RPMI8226 (cell line): ENCODE data around the gene TBXA2R.
"Not testable (repeated sequence)": the region's sequence is repeated elsewhere in the genome, so short reads cannot be mapped to it uniquely, and the experiment has no call there.

ENCODE experiments used
- DNase-seq: peaks from one replicate; pipeline ENCODE4 v3.0.0-alpha.2; 2015

The TBXA2R gene

DNA sequence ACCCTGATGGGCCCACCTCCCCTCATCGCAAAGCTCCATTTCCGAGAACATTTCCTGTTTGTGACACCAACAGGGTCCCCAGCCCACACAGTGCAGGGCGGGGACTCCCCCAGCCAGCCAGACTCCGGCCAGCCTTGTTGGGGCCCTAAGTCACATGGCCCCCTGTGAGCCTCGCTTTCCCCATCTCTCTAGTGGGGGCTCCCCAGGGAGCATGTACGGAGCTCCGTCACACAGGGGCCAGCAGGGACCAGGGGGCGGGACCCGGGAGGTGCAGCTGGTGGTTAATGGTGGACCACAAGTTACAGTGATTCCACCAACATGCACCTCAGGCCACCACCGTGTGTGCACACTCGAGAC is 1.7 kb downstream of the TBXA2R start:
- DNase-seq, result no peak

DNA sequence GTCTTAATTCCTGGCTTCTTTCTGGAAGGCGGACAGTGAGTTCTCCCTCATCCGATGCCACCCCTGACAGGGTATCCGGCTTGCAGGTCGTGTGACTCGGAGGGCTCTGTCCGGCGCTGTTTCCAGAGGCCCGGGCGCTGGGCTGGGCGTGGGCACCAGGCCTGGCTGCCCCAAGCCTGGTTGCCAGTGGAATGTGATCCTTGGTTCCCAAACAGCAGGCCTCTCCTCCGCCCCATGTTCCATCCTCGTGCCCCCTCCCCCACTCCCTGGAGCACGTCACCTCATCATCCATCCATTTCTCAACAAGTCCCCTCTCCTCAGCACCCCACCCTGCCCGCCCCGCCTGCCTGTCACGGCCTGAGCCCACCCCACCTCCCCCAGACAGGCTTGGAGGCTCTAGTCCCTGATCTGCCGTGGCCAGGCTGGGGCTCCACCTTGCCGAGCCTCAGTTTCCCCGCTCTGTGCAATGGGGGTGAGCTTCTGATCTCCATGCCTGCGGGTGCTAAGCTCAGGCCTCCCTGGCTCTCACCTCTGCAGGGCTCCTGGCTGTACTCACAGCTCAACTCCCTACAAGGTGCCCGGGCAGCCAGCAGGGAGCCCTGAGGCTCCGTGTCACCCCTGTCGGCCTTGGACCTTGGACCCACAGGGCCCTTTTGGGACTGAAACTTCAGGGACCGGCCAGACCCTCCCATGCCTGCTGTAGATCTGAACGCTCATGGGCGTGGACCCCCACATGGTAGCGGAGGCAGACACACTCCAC is 2.3 kb downstream of the TBXA2R start:
- no peak for DNase-seq

DNA sequence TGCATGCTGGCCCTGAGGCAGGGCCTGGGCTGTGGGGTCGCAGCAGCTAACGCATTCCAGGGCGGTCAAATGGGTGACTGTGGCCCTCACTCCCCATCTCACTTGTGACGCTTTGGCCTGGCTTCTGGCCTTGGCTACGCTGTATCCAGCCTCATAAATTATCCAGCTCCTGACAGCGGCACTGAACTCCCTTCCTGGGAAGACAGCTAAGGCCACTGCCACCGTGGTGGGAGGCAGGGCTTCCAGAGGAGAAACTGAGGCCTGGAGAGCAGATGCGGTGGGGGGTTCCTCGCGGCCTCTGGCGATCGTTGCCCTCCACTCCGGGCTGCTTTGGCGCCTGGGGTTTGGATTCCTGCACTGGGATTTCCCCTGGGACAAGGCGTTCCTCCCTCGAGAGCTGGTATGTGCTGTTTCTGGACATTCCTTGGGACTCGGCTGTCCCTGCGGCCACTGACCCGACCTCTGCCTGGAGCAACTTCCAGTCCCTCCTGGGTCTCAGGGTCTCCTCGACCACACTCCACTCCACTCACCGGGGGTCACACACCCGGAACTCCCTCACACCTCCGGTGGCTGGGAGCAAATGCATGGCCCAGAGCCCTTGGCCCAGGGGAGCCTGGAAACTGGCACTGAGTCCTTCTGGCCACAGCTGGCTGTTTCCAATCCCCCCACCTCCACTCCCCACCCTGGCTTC is 3.4 kb downstream of the TBXA2R start:
- no peak for DNase-seq

DNA sequence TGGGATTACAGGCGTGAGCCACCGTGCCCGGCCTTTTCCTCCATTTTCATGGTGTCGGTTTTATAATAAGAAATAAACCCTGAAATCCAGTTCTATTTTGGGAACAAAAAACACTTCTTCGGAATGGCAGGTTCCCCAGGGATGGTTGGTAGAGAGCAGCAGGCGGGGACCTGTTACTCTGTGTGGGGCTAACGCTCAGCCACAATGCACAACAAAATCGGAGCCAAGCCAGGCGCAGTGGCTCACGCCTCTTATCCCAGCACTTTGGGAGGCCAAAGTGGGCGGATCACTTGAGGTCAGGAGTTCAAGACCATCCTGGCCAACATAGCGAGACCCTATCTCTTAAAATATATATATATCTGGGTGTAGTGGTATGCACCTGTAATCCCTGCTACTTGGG is 5.7 kb downstream of the TBXA2R start:
- no peak for DNase-seq

DNA sequence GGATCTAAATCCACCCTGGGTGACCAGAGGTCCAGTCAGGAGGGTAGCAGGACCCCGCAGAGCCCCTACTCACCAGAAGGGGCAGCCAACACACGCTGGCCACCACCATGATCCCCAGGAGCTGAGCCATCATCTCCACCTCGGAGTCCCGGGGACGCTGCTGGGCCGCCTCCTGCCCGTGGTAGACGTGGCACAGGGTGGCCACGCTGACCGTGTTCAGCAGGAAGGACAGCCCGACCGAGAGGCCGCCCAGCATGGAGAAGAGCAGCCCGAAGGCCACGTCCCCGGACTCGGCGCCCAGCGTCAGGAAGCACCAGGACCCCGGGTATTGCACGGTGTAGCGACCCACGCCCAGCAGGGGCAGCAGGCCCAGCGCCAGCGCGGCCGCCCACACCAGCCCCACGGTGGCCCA is 6.9 kb downstream of the TBXA2R start:
- DNase-seq, result no peak

DNA sequence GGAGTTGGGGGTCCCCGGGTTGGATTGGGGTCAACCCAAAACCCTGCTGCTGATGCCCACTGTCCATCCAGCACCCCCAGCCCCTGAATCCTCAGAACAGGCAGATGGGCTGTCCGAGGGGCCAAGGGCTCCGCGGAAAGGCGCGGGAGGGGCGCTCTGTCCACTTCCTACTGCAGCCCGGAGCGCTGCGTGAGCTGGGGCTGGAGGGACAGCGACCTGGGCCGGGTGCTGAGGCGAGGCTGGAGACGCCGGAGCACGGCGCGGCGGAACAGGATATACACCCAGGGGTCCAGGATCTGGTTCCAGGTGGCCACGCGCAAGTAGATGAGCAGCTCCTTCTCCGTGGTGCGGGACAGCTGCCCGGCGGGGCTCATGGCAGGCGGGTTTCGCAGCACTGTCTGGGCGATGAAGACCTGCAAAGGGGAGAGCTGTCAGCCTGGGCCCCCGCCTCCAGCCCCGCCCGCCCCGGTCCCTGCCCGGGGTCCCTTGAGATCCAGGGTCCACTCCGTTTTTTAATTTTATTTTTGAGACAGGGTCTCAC is 11.1 kb downstream of the TBXA2R start:
- DNase-seq, result no peak

DNA sequence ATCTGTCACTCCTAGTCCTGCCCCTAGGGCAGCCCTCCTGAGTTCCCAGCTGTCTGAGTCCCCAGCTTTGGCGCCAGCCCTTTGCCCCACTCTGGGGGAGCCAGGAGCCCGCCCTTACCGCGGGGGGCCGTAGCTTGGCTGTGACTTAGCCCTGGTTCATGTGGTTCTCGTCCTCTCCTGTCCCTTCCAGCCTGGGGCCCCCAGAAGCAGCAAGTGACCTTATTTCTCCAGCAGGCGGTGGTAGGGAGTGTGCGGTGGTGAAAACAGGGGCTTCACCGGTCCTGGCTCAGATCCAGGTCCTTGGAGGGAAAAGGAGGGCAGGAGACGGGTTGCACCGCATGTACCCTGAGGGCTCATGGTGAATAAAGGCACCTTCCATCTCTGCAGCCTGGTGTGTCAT is 13.5 kb downstream of the TBXA2R start:
- no peak for DNase-seq

DNA sequence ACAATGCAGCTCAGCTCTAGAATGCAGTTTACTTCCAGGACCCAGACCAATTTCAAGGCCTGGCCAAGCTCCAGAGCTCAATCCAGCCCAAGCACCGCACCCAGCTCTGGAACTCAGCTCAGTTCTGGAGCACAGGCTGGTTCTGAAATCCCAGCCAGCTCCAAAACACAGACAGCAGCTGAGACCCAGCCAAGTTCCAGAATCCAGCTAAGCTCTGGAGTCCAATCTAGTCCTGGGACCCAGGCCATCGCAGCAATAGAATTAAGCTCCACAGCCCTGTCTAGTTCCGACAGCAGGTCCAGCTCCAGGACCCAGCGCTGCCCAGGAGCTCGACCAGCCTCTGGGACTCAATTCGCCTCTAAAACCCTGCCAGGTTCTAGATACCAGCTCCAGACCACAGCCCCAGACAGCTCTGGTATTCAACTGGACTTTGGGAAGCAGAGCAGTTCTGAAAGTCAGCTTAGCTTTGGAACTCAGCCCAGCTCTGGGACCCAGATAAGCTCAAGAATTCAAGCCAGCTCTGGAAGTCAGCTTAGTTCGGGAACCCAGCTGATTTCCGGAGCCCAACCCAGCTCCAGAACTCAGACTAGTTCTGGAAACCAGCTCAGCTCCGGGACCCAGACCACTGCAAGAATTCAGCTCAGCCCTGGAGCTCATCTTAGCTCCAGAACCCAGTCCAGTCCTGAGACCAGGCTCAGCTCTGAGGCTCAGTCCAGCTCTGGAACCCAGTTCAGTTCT is 14.6 kb downstream of the TBXA2R start:
- DNase-seq, result no peak

DNA sequence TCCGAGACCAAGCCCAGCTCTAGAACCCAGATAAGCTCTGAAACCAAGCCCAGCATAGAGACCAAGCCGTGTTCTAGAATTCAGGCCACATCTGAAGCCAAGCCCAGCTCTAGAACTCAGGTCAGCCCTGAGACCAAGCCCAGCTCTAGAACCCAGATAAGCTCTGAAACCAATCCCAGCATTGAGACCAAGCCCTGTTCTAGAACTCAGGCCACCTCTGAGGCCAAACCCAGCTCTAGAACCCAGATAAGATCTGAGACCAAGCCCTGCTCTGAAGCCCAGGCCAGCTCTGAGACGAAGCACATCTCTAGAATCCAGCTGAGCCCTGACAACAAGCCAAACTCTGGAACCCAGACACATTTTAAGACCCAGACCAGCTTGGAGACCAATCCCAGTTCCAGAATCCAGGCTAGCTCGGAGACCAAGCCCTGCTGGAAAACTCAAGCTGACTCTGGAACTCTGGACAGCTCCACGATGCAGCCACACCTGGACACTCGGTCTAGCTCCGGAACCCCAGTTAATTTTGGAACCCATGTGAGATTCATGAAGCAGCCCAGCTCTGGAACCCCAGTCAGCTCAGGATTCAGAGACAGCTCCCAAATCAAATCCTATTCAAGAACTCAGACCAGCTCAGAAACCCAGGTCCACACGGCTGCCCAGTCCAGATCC is 15.6 kb downstream of the TBXA2R start:
- no peak for DNase-seq

DNA sequence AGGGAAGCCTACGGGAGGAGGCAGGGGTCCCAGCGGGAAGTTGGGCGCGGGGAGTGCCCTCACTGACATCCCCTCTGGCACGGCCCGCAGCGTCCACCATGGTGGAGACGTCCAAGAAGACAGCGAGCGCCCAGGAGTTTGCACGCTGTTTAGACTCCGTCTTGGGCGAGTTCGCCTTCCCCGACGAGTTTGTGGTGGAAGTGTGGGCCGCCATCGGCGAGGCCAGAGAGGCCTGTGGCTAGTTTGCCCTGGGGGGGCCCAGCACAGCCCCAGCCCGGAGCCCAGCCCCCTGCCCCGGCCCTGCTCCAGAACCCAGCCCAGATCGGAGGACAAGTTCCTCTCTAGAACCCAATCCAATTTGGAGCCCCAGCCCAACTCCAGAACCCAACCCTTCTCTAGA is 16.7 kb downstream of the TBXA2R start:
- no peak for DNase-seq

DNA sequence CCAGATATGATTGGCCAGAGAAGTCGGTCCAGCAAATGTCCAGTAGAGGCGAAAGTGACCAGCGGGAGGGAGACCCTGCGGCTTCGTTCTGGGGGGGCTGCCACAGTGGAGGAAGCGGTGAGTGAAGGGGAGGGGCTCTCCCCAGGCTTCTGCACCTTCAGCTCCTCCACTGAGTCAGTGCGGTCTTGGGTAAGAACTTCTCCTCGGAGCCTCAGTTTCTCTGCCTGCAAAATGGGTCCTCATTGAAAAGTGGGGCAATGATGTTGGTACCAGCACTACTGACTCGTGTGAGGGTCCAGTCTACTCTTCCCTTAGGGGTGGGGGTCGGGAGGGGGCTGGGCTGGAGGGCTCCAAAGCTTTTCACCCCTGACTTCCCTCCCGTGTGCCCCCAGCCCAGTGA is 17.2 kb downstream of the TBXA2R start:
- no peak for DNase-seq

DNA sequence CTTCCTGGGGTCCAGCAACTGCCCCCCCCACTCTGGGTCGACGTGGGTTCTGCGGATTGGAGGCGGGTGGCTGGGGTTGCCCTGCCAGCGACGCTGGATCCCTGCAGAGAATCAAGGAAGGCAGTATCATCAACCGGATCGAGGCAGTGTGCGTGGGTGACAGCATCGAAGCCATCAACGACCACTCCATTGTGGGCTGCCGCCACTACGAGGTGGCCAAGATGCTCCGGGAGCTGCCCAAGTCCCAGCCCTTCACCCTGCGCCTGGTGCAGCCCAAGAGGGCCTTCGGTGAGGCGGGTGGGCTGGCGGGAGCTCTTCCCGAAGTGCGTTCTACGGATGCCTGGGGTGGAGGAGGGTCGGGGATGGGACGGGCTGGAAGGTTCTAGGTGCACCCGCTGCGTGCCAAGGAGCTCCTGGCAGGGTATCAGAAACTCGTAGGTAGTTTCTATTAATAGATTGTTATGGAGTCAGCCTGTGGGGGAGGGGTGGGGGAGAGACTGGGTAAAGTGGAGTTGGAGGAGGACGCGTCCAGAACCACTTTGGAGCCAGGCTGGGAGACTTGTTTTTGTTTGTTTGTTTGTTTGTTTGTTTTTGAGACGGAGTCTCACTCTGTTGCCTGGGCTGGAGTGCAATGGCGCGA is 19.8 kb downstream of the TBXA2R start:
- DNase-seq, result no peak

DNA sequence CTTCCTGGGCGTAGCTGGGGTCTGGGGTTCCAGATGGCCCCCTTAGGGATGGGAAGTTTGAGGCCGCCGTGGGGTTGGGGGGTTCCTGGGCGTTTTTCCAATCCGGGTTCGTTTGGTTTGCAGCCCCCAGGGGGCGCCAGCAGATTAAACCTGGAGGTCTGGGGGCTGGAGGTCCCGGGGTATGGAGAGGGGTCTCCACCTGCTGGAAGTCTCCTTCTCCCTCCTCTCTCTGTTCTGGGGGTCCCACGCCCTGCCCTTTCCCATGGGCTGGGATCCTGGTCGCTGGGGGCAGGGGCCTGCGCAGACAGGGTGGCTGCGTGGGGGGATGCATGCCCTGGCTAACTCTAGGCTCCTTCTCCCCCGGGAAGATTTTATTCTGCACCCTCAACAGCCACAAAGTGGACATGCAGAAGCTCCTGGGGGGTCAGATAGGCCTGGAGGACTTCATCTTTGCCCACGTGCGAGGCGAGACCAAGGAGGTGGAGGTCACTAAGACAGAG is 20.5 kb downstream of the TBXA2R start:
- DNase-seq, result peak; percentile 43

DNA sequence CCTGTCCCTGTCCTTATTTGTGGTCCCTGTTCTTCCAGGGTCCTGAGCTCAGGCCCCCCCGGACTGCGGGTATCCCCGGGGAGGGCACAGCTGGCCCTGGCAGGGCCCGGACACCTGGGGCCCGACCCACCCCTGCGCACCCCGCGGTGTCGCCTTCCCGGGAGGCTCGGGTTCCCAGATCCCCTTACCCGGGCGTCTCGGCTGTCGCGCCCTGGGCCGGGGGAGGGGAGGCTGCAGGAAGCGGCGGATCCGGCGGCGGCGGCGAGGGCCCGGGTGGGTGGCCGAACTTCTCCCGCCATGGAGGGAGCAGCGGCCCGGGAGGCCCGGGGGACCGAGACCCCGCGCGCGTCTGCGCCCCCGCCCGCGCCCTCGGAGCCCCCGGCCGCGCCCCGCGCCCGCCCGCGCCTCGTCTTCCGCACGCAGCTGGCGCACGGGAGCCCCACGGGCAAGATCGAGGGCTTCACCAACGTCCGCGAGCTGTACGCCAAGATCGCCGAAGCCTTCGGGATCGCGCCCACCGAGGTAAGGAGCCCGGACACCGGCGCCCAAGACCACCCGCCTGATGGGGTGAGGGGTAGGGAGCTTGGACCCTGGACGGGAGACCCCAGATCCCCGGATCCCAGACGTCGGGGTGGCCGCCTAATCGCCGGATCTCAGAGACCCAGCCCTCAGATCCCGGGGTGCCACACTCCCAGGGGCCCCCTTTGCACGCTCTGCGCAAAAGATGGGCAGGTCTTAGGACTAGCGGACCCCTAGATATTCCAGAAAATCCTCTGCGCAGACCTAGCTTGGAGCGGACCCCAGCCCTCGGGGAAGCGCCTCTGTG is 21.2 kb downstream of the TBXA2R start, which contains the start of gene GIPC3:
Gene GIPC3 (plus strand): TSS at position 178 of the 826 bp plus-strand sequence. CDS start 120 bp downstream, at position 298.
- DNase-seq, result no peak

DNA sequence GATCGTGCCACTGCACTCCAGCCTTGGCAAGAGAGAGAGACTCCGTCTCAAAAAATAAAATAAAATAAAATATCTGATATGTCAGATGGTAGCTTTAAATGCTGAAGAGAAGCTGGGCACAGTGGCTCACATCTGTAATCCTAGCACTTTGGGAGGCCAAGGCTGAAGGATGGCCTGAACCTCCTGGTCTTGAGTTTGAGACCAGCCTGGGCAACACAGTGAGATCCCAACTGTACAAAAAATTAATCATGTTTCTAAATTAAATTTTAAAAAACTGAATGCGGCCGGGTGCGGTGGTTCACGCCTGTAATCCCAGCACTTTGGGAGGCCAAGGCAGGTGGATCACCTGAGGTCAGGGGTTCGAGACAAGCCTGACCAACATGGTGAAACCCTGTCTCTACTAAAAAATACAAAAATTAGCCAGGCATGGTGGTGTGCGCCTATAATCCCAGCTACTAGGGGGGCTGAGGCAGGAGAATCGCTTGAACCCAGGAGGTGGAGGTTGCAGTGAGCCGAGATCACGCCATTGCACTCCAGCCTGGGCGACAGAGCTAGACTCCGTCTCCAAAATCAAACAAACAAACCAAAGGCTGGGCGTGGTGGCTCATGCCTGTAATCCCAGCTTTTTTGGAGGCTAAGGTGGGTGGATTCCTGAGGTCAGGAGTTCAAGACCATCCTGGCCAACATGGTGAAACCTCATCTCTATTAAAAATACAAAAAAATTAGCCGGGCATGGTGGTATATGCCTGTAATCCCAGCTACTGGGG is 22.5 kb downstream of the TBXA2R start:
- DNase-seq, result not testable (repeated sequence)

DNA sequence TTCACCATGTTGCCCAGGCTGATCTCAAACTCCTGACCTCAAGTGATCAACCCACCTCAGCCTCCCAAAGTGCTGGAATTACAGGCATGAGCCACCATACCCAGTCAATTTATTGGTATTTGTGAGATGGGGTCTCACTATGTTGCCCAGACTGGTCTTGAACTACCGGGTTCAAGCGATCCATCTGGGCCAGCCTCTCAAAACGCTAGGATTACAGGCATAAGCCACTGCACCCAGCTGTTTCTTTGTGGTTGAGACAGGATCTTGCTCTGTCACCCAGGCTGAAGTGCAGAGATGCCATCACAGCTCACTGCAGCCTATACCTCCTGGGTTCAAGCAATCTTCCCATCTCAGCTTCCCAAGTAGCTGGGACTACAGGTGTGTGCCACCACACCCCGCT is 24.9 kb downstream of the TBXA2R start:
- not testable (repeated sequence) for DNase-seq

DNA sequence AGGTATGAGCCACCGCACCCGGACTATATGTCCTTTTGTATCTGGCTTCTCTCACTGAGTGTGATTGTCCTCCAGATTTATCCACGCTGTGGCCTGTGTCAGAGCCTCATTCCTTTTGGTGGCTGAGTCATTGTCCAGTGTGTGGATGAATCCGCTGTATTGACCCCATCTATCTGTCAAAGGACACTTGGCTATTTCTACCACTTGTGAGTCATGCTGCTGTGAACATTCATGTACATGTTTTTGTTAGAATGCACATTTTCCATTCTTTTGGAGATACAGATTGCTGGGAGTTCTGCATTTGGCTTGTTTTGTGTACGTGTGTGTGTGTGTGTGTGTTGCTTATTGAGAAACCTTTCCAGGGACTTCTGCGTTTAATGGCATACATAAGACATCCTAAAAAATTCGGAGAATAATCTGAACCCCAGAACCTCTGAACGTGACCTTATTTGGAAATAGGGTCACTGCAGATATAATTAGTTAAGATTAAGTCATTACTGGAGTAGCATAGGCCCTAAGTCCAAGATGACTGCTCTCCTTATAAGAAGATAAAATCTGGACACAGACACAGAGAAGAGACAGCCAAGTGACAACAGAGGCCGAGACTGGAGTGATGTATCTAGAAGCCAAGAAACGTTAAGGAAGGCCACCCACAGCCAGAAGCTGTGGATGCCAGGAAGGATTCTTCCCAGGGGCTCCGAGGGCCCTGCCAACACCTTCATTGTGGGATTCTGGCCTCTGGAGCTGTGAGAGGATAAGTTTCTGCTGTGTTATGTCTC is 26.3 kb downstream of the TBXA2R start:
- DNase-seq, result no peak

DNA sequence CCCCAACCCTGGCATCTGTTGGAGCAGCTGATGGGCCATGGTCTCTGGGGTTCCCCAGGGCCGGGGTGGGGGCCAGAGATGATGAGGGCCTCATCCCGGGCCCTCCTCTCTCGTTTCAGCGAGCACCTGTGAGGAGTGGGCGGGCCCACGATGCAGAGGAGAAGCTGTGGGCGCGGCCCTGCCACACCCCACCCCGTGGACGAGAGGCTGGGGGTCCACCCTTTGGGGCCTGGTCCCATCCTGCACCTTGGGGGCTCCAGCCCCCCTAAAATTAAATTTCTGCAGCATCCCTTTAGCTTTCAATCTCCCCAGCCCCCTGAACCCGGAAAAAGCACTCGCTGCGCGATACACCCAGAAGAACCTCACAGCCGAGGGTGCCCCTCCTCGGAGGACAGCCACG is 28.3 kb downstream of the TBXA2R start:
- no peak for DNase-seq

DNA sequence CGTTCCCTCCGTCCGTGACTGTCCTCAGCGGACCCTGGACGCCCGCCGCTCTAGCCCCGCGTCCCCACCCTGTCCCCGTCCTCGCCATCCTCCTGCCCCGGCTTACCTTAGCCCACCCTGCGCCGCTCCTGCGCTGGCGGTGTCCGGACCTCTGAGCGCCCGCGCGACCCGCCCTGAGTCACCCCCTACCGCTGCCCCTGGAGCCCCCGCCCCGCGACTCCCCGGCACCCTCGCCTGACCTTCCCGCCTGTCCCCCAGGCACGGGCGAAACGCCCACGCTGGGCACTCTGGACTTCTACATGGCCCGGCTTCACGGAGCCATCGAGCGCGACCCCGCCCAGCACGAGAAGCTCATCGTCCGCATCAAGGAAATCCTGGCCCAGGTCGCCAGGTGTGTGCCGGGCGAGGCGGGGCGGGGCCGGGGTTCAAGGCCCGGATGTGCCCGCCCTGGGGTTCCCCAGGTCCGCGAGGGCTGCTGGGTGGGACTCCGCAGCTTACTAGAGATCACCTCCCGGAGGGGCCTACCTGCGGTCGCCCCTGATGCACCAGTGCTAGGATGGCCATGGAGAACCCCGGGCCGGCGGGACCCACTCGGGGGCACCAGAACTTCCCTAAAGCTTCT is 28.8 kb downstream of the TBXA2R start:
- no peak for DNase-seq
